ENCODE results near the gene IFT43.

IFT43 gene

DNA sequence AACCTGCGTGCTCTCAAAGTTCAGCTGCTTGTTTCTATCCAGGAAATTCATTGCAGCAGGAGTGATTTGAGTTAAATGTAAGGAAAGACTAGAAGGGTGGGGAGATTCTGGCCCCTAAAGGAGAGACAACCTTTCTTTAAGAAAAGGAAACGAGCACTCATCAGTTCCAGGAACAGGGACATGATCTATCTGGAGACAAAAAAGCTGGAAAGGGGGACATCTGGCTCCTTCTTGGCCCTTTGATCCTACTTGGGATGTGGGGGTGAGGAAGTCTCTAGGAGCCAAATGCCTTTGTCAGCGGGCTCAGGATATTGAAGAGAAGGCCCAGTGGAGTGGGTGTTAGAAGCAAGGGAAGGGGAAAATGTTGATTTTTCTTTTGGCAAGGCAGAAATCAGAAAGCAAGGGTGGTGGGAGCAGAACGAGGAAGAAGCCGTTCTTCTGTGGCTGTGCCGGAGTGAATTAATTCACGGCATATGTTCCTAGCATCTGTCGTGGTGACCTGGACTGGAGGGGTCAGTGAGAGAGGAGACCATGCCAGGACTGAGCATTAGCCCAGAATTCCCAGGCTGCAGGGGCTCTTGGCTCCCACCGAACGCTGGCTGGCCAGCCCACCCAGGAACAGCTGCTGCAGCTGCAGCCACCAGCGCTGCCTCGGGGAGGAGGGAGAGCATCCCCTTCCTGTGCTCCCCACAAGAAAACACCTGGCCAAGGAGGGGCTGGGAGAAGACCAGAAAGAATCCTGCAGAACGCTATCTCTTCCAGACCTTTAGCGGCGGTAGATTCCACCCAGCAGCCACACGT is 103.4 kb downstream of the IFT43 start:
- H3K4me3 ChIP-seq (replicated peaks in 1 of 2; ENCODE audit: low read depth in 2 of 2, low read length in 2 of 2), result no peak overlapping the region
- no peak for TF ChIP-seq CTCF (IDR thresholded peaks at IDR 0.05; ENCODE audit: low read depth, low read length)
- no peak for DNase-seq (ENCODE audit: low read depth in 2 of 2)

GRCh38 chr14:76089575-76089974 is 104.0 kb downstream of the IFT43 start:
- TF ChIP-seq CTCF (IDR thresholded peaks at IDR 0.05; ENCODE audit: low read depth, low read length), result no peak
- no peak overlapping the region for H3K4me3 ChIP-seq (replicated peaks in 1 of 2; ENCODE audit: low read depth in 2 of 2, low read length in 2 of 2)
- DNase-seq (ENCODE audit: low read depth in 2 of 2), result no peak

GRCh38 chr14:76090616-76091391 is 105.2 kb downstream of the IFT43 start:
- TF ChIP-seq CTCF (IDR thresholded peaks at IDR 0.05; ENCODE audit: low read depth, low read length), result peak; percentile 36
- peak; percentile 21 to 27 for DNase-seq (ENCODE audit: low read depth in 2 of 2)
- no peak overlapping the region for H3K4me3 ChIP-seq (replicated peaks in 1 of 2; ENCODE audit: low read depth in 2 of 2, low read length in 2 of 2)

- H3K4me3 ChIP-seq (replicated peaks in 1 of 2; ENCODE audit: low read depth in 2 of 2, low read length in 2 of 2), result no peak overlapping the region
- no peak for DNase-seq (ENCODE audit: low read depth in 2 of 2)
- TF ChIP-seq CTCF (IDR thresholded peaks at IDR 0.05; ENCODE audit: low read depth, low read length), result no peak
These were observed 107.5 kb downstream of the IFT43 start for GRCh38 chr14:76093077-76093476.

DNA sequence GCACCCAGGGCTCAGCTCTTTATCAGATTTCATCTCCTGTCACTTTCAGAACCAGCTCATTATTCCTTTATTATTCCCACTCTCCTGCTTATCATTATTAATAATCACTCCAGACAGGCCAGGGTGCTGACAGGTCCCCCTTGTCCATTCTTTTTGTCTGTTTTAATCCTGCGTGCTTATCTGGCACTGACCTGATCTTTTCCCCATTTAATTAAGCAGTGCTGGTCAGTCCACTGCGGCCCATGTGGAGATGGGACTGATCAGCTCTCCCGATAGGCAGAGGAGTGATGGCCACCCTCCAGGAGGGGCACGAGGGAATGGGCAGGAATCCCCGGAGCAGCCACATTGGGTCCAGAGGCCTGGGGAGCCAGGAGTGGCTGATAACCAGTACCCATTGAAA is 110.7 kb downstream of the IFT43 start:
- no peak for DNase-seq (ENCODE audit: low read depth in 2 of 2)
- H3K4me3 ChIP-seq (replicated peaks in 1 of 2; ENCODE audit: low read depth in 2 of 2, low read length in 2 of 2), result no peak overlapping the region
- TF ChIP-seq CTCF (IDR thresholded peaks at IDR 0.05; ENCODE audit: low read depth, low read length), result no peak

DNA sequence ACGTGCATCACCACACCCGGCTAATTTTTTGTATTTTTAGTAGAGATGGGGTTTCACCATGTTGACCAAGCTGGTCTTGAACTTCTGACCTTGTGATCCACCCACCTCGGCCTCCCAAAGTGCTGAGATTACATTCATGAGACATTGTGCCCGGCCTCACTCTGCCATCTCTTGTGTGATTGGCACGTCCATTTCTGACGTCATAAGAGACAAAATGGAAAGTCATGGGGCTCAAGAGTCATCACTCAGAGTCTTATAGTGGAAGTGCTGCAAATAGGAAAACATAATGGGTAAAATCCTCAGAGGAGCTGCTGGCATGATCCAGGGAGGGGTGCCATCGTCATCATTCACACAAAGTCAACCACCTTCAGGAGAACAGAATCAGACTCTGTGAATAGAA is 112.0 kb downstream of the IFT43 start:
- no peak overlapping the region for H3K4me3 ChIP-seq (replicated peaks in 1 of 2; ENCODE audit: low read depth in 2 of 2, low read length in 2 of 2)
- no peak for TF ChIP-seq CTCF (IDR thresholded peaks at IDR 0.05; ENCODE audit: low read depth, low read length)
- DNase-seq (ENCODE audit: low read depth in 2 of 2), result no peak

All from cardiac fibroblast (primary cell).